Loucy (cell line): ENCODE results near the gene FDXR.

Experiments
- EZH2phosphoT487 ChIP-seq: fragments of 200-600 bp; IDR thresholded peaks from 2 replicates; pipeline ENCODE4 v1.6.1; 2018; ENCODE audit warnings: antibody characterized with exemption, mild to moderate bottlenecking, moderate library complexity, borderline replicate concordance
- TF ChIP-seq, protein P1 (sequence below): fragments of 200-600 bp; sonication (generic); conservative IDR thresholded peaks from 2 replicates; pipeline ENCODE4 v1.5.1; 2014; ENCODE audit warnings: mild to moderate bottlenecking, antibody characterized with exemption, low read length

DNA sequence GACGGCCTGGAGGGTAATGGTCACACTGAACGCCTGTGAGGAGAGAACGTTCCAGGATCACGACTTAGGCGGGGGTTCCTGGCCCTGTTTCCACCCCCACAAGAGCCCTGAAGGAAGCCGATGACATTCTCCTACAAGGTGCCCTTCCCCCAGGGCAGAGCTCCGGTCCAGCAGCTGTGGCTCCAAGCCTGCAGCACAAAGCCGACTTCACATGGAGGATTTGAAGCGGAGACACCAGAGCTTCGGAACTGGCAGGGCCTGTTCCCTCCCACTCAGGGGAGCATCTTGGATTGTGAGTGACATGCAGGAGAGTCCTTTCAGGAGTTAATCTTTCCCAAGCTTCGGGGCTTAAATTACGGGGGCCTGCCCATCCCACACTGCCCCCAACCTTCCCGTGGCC lies 15.7 kb upstream of the FDXR start:
- TF ChIP-seq, protein P1, sequence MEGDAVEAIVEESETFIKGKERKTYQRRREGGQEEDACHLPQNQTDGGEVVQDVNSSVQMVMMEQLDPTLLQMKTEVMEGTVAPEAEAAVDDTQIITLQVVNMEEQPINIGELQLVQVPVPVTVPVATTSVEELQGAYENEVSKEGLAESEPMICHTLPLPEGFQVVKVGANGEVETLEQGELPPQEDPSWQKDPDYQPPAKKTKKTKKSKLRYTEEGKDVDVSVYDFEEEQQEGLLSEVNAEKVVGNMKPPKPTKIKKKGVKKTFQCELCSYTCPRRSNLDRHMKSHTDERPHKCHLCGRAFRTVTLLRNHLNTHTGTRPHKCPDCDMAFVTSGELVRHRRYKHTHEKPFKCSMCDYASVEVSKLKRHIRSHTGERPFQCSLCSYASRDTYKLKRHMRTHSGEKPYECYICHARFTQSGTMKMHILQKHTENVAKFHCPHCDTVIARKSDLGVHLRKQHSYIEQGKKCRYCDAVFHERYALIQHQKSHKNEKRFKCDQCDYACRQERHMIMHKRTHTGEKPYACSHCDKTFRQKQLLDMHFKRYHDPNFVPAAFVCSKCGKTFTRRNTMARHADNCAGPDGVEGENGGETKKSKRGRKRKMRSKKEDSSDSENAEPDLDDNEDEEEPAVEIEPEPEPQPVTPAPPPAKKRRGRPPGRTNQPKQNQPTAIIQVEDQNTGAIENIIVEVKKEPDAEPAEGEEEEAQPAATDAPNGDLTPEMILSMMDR = no peak
- no peak for TF ChIP-seq EZH2phosphoT487
